ENCODE measurements around the gene SMIM1.

SMIM1 gene

DNA sequence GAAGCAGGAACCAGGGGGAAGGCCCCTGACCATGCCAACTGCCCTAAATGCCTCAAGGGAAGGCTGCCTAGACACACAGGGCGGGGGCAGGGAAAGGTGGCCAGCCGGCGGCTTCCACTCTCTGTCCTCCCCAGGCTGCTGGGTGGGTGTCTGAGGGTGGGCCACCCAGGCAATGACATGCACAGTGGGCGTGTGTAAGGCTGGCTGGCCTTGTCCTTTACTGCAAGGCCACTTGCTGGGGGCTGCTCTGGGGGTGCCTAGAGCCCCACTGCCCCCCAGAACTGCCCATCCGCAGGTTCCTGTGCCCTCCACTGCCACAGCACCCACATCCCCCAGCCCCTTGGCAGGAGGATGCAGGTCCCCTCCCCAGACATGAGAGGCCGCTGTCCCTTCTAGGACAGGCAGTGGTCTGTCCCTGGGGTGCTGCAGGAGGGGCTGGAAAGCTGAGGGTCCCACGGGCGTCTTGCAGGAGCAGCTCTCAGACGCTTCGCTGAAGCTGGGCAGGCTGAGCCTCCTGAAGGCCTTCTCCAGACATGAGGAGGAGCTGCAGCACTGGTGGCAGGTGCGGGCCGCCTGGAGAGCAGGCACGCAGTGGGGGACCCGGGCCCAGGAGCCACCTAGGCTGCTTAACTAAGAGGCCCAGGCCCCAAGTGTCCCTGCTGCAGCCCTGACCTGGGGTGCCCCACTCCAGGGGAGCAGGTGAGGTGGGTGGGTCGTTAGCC, 10.2 kb upstream of the SMIM1 start:
- H3K4me3 ChIP-seq (ENCODE audit: low read depth, low read length), result no peak overlapping the region
- TF ChIP-seq, protein P1, sequence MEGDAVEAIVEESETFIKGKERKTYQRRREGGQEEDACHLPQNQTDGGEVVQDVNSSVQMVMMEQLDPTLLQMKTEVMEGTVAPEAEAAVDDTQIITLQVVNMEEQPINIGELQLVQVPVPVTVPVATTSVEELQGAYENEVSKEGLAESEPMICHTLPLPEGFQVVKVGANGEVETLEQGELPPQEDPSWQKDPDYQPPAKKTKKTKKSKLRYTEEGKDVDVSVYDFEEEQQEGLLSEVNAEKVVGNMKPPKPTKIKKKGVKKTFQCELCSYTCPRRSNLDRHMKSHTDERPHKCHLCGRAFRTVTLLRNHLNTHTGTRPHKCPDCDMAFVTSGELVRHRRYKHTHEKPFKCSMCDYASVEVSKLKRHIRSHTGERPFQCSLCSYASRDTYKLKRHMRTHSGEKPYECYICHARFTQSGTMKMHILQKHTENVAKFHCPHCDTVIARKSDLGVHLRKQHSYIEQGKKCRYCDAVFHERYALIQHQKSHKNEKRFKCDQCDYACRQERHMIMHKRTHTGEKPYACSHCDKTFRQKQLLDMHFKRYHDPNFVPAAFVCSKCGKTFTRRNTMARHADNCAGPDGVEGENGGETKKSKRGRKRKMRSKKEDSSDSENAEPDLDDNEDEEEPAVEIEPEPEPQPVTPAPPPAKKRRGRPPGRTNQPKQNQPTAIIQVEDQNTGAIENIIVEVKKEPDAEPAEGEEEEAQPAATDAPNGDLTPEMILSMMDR (IDR thresholded peaks at IDR 0.05; ENCODE audit: low read depth, low read length), result no peak

DNA sequence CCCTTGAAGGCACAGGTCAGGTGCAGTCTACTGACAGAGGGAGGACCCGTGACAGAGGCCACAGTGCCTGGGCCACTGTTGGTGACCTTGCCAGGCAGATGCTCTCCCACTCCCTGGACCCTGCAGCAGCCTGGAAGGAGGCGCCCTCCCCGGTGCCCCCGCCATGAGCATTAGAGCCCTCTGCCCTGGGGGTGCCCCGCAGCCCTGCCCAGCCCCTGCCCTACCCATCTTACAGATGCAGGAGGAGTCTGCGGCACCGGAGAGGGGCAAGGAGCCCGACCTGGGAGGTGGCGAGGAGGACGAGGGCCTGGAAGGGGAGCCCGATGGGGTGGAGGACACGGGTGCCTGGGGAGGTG, 9.7 kb upstream of the SMIM1 start:
- H3K4me3 ChIP-seq (ENCODE audit: low read depth, low read length), result no peak overlapping the region
- TF ChIP-seq, protein P1 (IDR thresholded peaks at IDR 0.05; ENCODE audit: low read depth, low read length), result no peak

DNA sequence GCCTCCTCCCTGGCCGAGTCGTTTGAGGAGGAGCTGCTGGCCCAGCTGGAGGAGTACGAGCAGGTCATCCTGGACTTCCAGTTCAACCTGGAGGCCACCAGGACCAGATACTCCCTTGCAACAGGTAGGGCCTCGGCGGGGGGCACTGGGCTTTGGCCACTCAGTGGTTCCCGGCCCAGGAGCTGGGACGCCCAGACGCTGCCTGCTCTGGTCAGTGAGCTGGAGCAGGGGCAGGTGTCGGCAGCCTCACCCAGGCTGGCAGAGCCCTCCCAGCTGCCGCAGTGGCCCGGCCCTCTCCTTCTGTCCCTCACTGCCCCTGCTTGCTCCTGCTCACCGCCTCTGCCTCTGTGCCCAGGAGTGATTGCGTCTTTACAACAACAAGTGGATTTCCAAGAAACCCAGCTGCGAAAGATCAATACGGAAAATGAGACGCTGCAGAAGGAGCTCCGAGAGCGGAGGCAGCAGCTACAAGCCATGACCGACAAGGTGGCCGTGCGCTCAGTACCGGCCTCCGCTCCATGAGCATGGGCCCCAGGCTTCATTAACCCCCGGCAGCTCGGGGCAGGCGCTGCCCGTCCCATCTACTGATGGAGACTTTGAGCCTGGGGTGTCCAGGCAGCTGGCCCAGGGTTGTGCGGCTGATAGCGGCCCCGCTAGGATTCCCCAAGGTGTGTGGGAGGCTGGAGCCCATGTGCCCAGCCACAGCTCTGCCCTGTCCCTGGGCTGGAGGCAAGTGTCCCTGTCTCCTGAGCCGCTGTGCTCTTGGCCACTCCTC, 9.0 kb upstream of the SMIM1 start:
- H3K4me3 ChIP-seq (ENCODE audit: low read depth, low read length), result no peak overlapping the region
- TF ChIP-seq, protein P1 (IDR thresholded peaks at IDR 0.05; ENCODE audit: low read depth, low read length), result no peak

DNA sequence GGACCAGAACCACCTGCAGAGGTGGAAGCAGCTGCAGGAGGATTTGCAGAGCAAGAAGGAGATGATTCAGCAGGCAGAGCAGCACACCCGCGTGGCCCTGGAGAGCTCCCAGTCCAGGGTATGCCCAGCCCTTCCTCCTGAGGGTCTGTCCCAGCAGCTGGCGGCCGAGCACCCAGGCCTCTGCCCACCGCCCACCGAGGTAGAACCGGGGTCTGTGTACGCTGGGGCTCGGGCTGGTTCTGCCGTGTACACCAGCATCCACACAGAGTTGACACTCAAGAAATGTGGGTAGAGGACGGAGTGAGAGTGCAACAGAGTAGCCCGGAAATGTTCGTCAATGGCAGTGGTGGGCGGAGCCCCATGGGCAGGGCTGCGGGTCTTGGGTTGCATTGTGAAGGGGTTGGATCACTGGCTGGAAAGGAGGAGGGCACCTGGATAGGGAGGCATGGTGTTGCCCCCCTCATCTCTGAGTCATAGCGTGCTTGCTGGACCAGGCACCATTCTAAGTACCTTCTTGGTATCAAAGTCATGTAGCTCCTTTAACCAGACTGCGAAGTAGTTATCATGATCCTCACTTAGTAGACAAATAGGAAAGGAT, 5.1 kb upstream of the SMIM1 start:
- H3K4me3 ChIP-seq (ENCODE audit: low read depth, low read length), result no peak overlapping the region
- TF ChIP-seq, protein P1 (IDR thresholded peaks at IDR 0.05; ENCODE audit: low read depth, low read length), result no peak

DNA sequence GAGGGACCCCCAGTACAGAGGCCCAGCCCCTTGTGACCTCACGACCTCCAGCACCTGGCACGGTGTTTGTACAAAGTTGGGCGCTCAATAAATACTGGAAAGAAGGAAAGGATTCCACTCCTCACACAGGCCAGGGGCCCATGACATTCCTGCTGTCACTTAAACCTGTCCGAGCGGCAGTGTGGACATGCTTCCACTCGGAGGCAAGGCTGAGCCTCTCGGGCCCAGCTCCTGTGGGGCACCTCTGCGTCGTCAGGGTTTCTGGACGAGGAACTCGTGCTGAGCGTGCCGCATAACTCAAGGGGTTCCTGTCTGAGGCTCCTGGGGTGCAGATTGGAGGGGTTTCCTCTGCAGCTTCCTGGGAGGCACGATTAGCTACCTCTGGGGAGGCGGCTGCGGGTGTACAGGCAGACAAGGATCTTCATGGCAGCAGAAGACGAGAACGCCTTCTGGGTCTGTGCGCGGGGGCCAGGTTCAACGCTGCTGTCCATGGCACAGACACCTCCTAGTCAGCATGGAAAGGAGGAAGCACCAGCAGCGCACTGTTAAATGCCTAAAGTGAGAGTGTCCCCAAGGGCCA, 3.6 kb upstream of the SMIM1 start:
- H3K4me3 ChIP-seq (ENCODE audit: low read depth, low read length), result no peak overlapping the region
- TF ChIP-seq, protein P1 (IDR thresholded peaks at IDR 0.05; ENCODE audit: low read depth, low read length), result no peak

DNA sequence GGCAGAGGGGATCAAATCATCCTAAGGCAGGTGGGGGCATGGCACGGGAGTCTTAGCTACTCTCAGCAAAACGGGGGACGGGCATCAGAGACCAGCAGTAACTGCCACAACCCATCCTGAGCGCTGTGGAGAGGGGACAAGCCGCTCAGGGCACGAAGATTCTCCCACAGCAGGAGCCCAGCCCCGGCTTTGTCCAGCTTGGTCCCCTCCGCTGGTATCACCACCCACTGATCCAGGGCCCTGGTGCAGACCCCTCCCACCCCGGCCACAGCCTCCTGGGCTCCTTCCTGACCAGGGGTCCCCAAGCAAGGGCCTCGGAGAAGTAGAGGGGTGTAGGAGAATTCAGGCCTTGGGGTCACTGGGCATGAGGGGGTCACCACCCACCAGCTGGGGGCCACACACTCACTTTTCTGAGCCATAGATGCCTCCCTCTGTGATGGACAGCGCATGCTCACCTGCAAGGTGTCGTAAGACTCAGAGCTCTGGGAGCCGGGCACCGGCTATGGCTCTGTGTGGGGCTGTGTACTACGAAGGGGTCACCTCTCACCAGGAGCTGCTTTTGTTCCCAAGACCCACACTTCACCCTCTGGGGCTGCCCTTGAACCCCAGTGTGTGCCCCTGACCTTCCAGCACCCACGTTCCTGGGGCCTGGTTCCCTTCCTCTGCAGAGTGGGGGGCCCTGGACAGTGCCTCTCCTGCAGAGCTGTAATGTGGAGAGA, 2.3 kb upstream of the SMIM1 start:
- TF ChIP-seq, protein P1 (IDR thresholded peaks at IDR 0.05; ENCODE audit: low read depth, low read length), result no peak
- no peak overlapping the region for H3K4me3 ChIP-seq (ENCODE audit: low read depth, low read length)
